Epithelial cell of proximal tubule (primary cell): ENCODE results near the gene CALML5. TPM values are rescaled to one million over a fixed set of nuclear protein-coding genes. Genes with fewer than 3 reads are reported as not detected.

Experiments used
- DNase-seq: peaks from one replicate; pipeline ENCODE4 v3.0.0-alpha.2; 2011; ENCODE audit warnings: low read depth
- H3K4me3 ChIP-seq: 2 replicates; pipeline ENCODE4 v1.5.1; 2011; ENCODE audit warnings: low read depth, mild to moderate bottlenecking, low read length
- total RNA-seq: library from RNA; depleted of rRNA; stranded (reverse); fragments of >200 nt; gene quantifications from 2 replicates; pipeline ENCODE4 v1.2.3, GENCODE V29; 2015
- TF ChIP-seq, protein P1 (sequence below): conservative IDR thresholded peaks from 2 replicates; pipeline ENCODE4 v1.5.1; 2012; ENCODE audit warnings: low read depth, mild to moderate bottlenecking, low read length

Gene CALML5
- total RNA-seq, 1 donor from 2014 or later: not detected

DNA sequence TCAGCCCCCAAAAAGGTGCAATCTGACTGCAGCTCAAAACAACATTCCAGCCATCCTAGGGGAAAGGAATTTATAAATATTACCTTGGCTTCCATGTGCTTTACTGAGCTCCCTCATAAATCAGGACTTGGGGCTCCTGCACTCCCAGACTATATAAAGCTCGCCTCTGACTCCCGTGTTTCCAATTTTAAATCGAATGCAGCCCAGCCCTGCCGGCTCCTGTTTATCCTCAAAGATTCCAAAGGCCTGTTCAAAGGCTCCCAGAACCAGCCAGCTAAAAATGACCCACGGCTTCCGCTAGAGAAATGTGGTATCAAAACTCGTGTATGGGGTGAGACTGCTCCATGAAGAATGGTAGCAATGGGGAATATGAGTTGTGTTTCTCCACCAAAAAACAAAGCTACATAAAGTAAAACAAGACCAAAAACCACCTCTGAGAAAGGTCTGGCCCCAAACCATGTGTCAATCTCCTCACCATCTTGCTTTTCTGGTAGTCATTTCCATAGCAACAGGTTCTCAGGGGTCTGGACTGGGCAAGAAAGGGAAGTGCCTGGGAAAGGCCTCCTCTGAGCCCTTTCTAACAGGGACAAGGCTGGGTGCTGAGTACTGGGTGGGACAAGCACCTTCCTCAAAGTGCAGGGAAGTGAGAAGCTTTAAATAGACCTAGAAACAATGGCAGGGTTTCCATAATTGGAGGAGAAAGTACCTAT is 30.5 kb upstream of the CALML5 start:
- no peak overlapping the region for H3K4me3 ChIP-seq
- TF ChIP-seq, protein P1, sequence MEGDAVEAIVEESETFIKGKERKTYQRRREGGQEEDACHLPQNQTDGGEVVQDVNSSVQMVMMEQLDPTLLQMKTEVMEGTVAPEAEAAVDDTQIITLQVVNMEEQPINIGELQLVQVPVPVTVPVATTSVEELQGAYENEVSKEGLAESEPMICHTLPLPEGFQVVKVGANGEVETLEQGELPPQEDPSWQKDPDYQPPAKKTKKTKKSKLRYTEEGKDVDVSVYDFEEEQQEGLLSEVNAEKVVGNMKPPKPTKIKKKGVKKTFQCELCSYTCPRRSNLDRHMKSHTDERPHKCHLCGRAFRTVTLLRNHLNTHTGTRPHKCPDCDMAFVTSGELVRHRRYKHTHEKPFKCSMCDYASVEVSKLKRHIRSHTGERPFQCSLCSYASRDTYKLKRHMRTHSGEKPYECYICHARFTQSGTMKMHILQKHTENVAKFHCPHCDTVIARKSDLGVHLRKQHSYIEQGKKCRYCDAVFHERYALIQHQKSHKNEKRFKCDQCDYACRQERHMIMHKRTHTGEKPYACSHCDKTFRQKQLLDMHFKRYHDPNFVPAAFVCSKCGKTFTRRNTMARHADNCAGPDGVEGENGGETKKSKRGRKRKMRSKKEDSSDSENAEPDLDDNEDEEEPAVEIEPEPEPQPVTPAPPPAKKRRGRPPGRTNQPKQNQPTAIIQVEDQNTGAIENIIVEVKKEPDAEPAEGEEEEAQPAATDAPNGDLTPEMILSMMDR: no peak
- DNase-seq: no peak

DNA sequence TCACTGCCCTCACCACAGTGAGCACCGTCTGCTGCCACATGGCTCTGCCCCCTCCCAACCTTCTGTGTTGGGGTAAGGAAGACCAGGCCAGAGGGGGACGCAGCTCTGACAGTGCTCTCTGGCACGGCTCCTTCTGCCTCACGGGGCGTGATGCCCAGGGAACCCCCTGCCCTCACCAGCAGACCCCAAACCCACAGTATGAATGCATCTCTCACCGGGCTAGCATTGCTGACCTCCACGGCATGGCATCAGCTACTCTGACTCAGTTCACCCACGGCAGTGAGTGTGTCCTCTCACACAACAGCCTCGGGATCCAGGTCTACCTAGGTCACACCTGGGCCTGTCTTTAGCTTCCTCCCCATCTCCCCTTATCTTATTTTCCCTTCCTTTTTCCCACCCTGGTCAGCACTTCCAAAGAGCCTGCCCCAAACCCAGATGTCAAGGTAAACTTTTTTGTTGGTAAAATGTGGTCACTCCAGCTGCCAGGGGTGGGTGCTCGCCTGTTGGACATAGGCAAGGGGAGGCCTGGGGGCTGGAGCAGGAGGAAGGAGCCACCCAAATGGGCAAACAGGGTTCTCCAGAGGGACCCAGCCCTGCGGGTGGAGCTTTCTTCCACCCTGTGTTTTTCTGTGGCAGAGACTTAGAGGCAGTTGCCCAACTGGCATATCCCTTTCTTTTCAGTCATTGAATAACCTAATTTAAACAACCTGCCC is 29.8 kb upstream of the CALML5 start:
- TF ChIP-seq, protein P1: no peak
- no peak for DNase-seq
- H3K4me3 ChIP-seq: no peak overlapping the region

DNA sequence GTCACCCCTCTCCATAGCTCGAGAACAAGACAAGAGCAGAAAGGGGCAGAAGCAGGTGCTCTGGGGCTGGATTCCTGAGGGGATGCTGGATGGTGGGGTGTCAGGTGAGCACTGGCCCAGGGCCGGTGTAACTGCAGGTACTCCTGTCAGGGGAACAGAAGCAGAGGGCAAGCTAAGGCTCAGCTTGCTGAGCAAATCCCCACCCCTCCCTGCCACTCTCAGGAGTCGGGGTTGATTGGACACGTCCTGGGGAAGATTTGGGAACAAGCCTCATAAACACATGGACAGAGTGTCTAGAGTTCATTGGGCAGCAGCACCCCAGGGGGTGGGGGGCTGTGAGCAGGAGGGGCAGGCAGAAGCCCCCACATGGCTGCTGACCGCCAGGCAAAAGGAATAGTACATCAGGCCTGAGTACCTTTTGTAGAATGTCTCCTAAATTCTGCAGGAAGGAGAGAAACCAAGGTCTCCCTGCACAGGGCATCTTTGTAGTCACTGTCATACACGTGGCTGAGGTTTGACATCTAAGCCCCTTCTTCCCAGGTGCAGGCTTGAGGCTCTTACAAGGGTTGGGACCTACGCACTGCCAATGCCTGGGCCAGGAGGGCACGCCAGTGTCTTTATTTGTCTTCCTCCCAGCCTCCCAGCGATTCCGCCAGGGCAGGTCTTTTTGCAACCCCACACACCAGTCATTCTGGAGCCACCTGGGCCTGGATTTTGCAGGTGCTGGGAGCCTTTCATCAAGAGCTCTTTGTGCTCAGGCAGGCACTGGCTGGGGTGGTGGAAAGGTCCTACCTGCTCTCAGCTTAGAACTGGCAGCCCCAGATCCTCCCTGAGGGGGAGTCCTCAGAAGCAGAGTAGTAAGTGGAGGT is 28.2 kb upstream of the CALML5 start:
- TF ChIP-seq, protein P1: no peak
- no peak for DNase-seq
- no peak overlapping the region for H3K4me3 ChIP-seq

DNA sequence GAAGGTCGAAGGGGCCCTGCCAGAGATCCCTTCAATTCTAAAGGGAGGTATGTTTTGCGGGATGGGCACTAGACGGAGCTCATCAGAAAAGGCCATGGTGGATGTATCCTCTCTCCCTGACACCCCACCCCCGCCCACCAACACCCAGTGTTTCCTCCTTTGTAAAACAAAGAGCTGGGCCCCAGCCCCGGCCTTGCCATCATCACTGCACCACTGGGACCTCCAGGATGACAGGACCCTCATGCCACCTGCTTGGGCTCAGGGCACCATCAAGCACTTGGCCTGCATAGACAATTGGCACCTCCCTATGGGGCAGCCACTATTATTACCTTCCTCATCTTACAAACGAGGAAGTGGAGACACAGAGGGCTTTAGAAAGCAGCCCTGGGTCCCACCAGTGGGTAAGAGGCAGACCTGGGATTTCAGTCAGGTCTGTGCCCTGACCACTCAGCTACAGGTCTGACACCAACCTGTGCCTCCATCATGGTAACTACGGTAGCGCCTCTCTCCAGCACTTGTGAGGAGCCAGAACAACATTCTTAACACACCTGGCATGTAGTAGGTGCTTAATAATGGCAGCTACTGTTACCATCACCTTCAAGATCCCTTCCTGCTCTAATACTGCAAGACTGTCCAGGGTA is 27.4 kb upstream of the CALML5 start:
- DNase-seq: no peak
- TF ChIP-seq, protein P1: no peak
- H3K4me3 ChIP-seq: no peak overlapping the region

DNA sequence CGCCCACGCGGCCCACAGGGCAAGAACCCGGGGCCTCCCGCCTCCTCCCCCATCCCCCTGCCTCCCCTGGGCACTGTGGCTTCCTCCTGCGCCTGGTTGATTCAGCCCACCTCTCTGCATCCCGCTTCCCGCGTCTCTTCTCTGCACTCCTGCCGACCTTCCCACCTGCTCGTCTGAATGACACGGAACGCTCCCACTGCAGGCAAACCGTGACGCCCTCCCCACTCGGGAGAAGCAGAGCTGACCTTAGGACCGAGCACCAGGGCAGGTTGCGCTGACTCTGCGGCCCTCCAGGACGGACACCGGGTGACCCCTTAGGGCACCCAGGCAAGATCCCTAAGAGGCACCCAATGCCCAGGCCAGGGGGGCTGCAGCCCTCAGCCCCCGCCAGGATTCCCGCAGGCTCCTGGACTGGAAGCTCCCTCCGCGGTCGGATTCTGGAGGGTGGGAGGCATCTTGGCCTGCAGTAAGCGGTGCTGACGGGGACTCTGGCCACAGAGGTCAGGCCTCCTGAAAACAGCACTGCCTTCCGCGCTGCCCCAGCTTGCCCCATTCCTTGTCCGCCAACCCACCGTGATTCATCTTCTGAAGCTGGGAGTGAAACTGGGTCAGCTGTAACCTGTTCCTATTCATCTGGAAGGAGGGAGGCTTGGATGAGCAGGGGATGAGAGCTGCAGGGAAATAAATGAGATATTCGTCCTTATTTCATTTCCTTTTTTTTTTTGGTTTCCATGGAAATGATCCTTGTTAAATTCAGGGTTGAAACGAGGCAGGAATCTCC is 26.4 kb upstream of the CALML5 start:
- H3K4me3 ChIP-seq: no peak overlapping the region
- no peak for DNase-seq
- TF ChIP-seq, protein P1: no peak
